ENCODE measurements around the gene TMEM26.

Gene TMEM26

GRCh38 chr10:61363006-61363405 lies 90.2 kb downstream of the TMEM26 start:
- DNase-seq (ENCODE audit: low spot score) = no peak
- TF ChIP-seq CTCF (IDR thresholded peaks at IDR 0.05; ENCODE audit: extremely low read depth, insufficient read depth, missing control alignments) = no peak
- in situ Hi-C loops (cut with MboI; ENCODE audit: low pct_unique_long_range_greater_than_20kb, low sequenced_read_pairs, unreplicated experiment) = no loop called here

GRCh38 chr10:61359452-61359851 lies 93.7 kb downstream of the TMEM26 start:
- no peak for DNase-seq (ENCODE audit: low spot score)
- no peak for TF ChIP-seq CTCF (IDR thresholded peaks at IDR 0.05; ENCODE audit: extremely low read depth, insufficient read depth, missing control alignments)
- in situ Hi-C loops (cut with MboI; ENCODE audit: low pct_unique_long_range_greater_than_20kb, low sequenced_read_pairs, unreplicated experiment) = no loop called here

- no peak for TF ChIP-seq CTCF (IDR thresholded peaks at IDR 0.05; ENCODE audit: extremely low read depth, insufficient read depth, missing control alignments)
- in situ Hi-C loops (cut with MboI; ENCODE audit: low pct_unique_long_range_greater_than_20kb, low sequenced_read_pairs, unreplicated experiment) = no loop called here
Measured at GRCh38 chr10:61357687-61358086, 95.5 kb downstream of the TMEM26 start.

More at GRCh38 chr10:61357687-61358086, 95.5 kb downstream of the TMEM26 start:
- DNase-seq (ENCODE audit: low spot score) = no peak
